B cell (primary cell): ENCODE results near the gene CAMK1D. TPM values are rescaled to one million over a fixed set of nuclear protein-coding genes. Genes with fewer than 3 reads are reported as not detected.
A peak's percentile ranks its signal among the peaks of the same experiment; 100 is the strongest.
"Not testable (repeated sequence)": the region's sequence is repeated elsewhere in the genome, so short reads cannot be mapped to it uniquely, and the experiment has no call there.

Experiments
- ATAC-seq: fragments of 200-7000 bp; cut with Tn5 transposase; one replicate; pipeline ENCODE4 v1.10.0; 2021; ENCODE audit warnings: low read depth, mild to moderate bottlenecking, moderate number of reproducible peaks, moderate library complexity
- CTCF ChIA-PET: fragments of 350-600 bp; sonication (Branson Sonifier 250); formaldehyde crosslinking; loops from one replicate; lab custom pipeline; 2021; ENCODE audit warnings: antibody characterized with exemption, inconsistent platforms; lab: Charles Lee
- POLR2A ChIA-PET: fragments of 350-600 bp; sonication (Branson Sonifier 250); formaldehyde crosslinking; loops from one replicate; lab custom pipeline; 2021; ENCODE audit warnings: antibody characterized with exemption; lab: Charles Lee
- DNase-seq: peaks from one replicate; pipeline ENCODE4 v3.0.0; 2013
- H2AFZ ChIP-seq: 2 replicates; pipeline ENCODE4 v1.6.1; 2012; ENCODE audit warnings: mild to moderate bottlenecking, low read depth, low read length; ENCODE audit not compliant: insufficient read depth, poor library complexity, severe bottlenecking
- H3K27ac ChIP-seq, 2 donors: 1 replicate in 1 of 2; 2 replicates in 1 of 2; pipeline ENCODE4 v1.5.1; 2012 to 2013; ENCODE audit warnings: low read length in 2 of 2, mild to moderate bottlenecking in 2 of 2, moderate library complexity in 1 of 2
- H3K27me3 ChIP-seq, 4 experiments: fragments of 200-600 bp in 1 of 4; sonication (generic) in 1 of 4; replicated peaks in 1 of 4; 1 replicate in 2 of 4; 2 replicates in 2 of 4; pipeline versions ENCODE4 v1.6.1 to v1.7.0; 2013 to 2016; ENCODE audit warnings: low read length in 3 of 4, mild to moderate bottlenecking in 2 of 4, mixed read lengths in 1 of 4, moderate library complexity in 1 of 4; ENCODE audit not compliant: insufficient read depth in 4 of 4, control insufficient read depth in 3 of 4; ENCODE audit errors: control extremely low read depth in 1 of 4
- H3K36me3 ChIP-seq, 2 experiments: replicated peaks in 1 of 2; 1 replicate in 1 of 2; 2 replicates in 1 of 2; pipeline versions ENCODE4 v1.6.1 to v1.7.1; 2013; ENCODE audit warnings: low read length in 1 of 2; ENCODE audit not compliant: insufficient read depth in 2 of 2, control insufficient read depth in 1 of 2; ENCODE audit errors: control extremely low read depth in 1 of 2, extremely low read depth in 1 of 2
- H3K4me1 ChIP-seq, 2 donors: fragments of 200-600 bp in 1 of 2; sonication (generic) in 1 of 2; 1 replicate in 1 of 2; 2 replicates in 1 of 2; pipeline versions ENCODE4 v1.5.1 to v1.6.1; 2013 to 2017; ENCODE audit warnings: low read length in 2 of 2; ENCODE audit not compliant: control insufficient read depth in 2 of 2, insufficient read depth in 2 of 2
- H3K4me2 ChIP-seq: replicated peaks from 2 replicates; pipeline ENCODE3; 2012; ENCODE audit warnings: mild to moderate bottlenecking, low read depth, low read length; ENCODE audit not compliant: poor library complexity, severe bottlenecking
- H3K4me3 ChIP-seq, 5 experiments: fragments of 200-600 bp in 1 of 5; sonication (generic) in 1 of 5; 1 replicate in 3 of 5; 2 replicates in 2 of 5; pipeline versions ENCODE4 v1.5.1 to v1.7.0; 2011 to 2016; ENCODE audit warnings: low read length in 4 of 5, mild to moderate bottlenecking in 4 of 5, low read depth in 2 of 5, control low read depth in 1 of 5, moderate library complexity in 1 of 5; ENCODE audit not compliant: insufficient read depth in 1 of 5; ENCODE audit errors: control extremely low read depth in 1 of 5, extremely low read depth in 1 of 5
- H3K79me2 ChIP-seq: fragments of 200-600 bp; sonication (generic); one replicate; pipeline ENCODE4 v1.6.0; 2016; ENCODE audit warnings: low read length; ENCODE audit not compliant: control insufficient read depth, insufficient read depth
- H3K9ac ChIP-seq: fragments of 200-600 bp; sonication (generic); 2 replicates; pipeline ENCODE4 v1.6.1; 2017; ENCODE audit warnings: mild to moderate bottlenecking, low read length, moderate library complexity
- H3K9me3 ChIP-seq, 3 donors: one replicate each; pipeline versions ENCODE4 v1.6.1 to v1.7.1; 2013; ENCODE audit warnings: low read length in 2 of 3; ENCODE audit not compliant: control insufficient read depth in 2 of 3, insufficient read depth in 1 of 3; ENCODE audit errors: control extremely low read depth in 1 of 3
- H4K20me1 ChIP-seq: 2 replicates; pipeline ENCODE4 v1.6.0; 2012; ENCODE audit warnings: mild to moderate bottlenecking, low read length; ENCODE audit not compliant: insufficient read depth, control insufficient read depth, poor library complexity, severe bottlenecking
- H3K27ac Mint-ChIP-seq: one replicate; pipeline ENCODE4 v1.8.0; 2021; ENCODE audit warnings: mixed read lengths
- H3K27me3 Mint-ChIP-seq: one replicate; pipeline ENCODE4 v1.8.0; 2021; ENCODE audit warnings: mixed read lengths
- H3K4me1 Mint-ChIP-seq: one replicate; pipeline ENCODE4 v1.8.0; 2021; ENCODE audit warnings: mixed read lengths
- H3K4me3 Mint-ChIP-seq: one replicate; pipeline ENCODE4 v1.8.0; 2021; ENCODE audit warnings: mixed read lengths
- H3K9me3 Mint-ChIP-seq: one replicate; pipeline ENCODE4 v1.8.0; 2022; ENCODE audit warnings: mixed read lengths; ENCODE audit not compliant: insufficient read depth
- CTCF ChIP-seq: fragments of 200-600 bp; IDR thresholded peaks from one replicate; pipeline ENCODE4 v1.8.0; 2022; ENCODE audit warnings: antibody characterized with exemption, mild to moderate bottlenecking
- EZH2 ChIP-seq: IDR thresholded peaks from 2 replicates; pipeline ENCODE4 v1.6.1; 2012; ENCODE audit warnings: borderline replicate concordance, low read depth, mild to moderate bottlenecking, moderate library complexity, low read length; ENCODE audit not compliant: insufficient read depth, poor library complexity, severe bottlenecking
- WGBS: methylation state at CpG from one replicate; pipeline ENCODE4 v1.1.5; 2013; ENCODE audit warnings: missing lambda C conversion rate; ENCODE audit not compliant: insufficient coverage; 5-methylcytosine and 5-hydroxymethylcytosine counted together
- intact Hi-C: fragments of 100-400 bp; cut with micrococcal nuclease; formaldehyde crosslinking; loops from one replicate; pipeline ENCODE4 v1.10.0; 2022
- polyA plus RNA-seq: library from polyadenylated mRNA; depleted of rRNA; stranded (reverse); fragments of >200 nt; gene quantifications from 2 replicates; pipeline ENCODE4 v1.2.3, GENCODE V29; 2012
- total RNA-seq, 2 donors: library from RNA; stranded (reverse); fragments of 120-200 nt in 1 of 2; gene quantifications; 1 replicate in 1 of 2; 2 replicates in 1 of 2; pipeline versions ENCODE4 v1.2.3 to v1.2.4, GENCODE V29; 2013 to 2022

Gene CAMK1D
- total and polyA plus RNA-seq, 2 donors (not counting 1 experiment from before 2014, with no cell fraction given) = 34.1 to 69.7 TPM

GRCh38 chr10:12711350-12711708 is 362.0 kb downstream of the CAMK1D start:
- DNase-seq (no peak), ATAC-seq (no peak)
- Histone ChIP-seq H3K27me3 (no peaks in the 10 kb centered on the region), H3K9me3 (no peaks in the 10 kb centered on the region), H3K79me2 (peaks cover 54% of the 10 kb centered on the region), H2AFZ (no peak overlapping the region), H3K27ac (no peak overlapping the region), H3K36me3 (peaks cover 0 to 10% of the 10 kb centered on the region in 2 experiments), H3K4me1 (peaks cover 0 to 3% of the 10 kb centered on the region in 2 donors), H3K4me2 (no peak overlapping the region), H4K20me1 (peaks cover 52% of the 10 kb centered on the region), H3K4me3 (no peak overlapping the region), H3K9ac (no peak overlapping the region)
- Mint-ChIP-seq H3K4me1 (peaks cover 16% of the 10 kb centered on the region), H3K27ac (no peak overlapping the region), H3K4me3 (no peak overlapping the region), H3K9me3 (no peaks in the 10 kb centered on the region), H3K27me3 (no peaks in the 10 kb centered on the region)
- ChIA-PET POLR2A (no interaction called here), CTCF (interaction anchor here (0.7 to 8.2 kb wide), 23 partner anchors 8 to 731 kb away, joined by 3 to 122 read pairs (median 4); no protein-coding TSS in a partner anchor)
- WGBS = 100% methylated on average over 4 of the region's 6 CpGs
- TF ChIP-seq CTCF (peak; percentile 57), EZH2 (no peak)
- intact Hi-C loops = loop anchor here (1.0 kb wide), 4 partner anchors 388 to 516 kb away; partner anchors contain the start of gene NUDT5

- intact Hi-C loops = no loop called here
- no peak overlapping the region for H3K9ac ChIP-seq
- peaks cover 53% of the 10 kb centered on the region for H4K20me1 ChIP-seq
- CTCF ChIA-PET = interaction anchor here (0.8 to 8.2 kb wide), 17 partner anchors 9 to 732 kb away, joined by 3 to 122 read pairs (median 5); partner anchors contain the start of genes CDC123 and NUDT5
- H3K4me2 ChIP-seq = no peak overlapping the region
- no peak for DNase-seq
- no peak for ATAC-seq
- no peaks in the 10 kb centered on the region for H3K9me3 ChIP-seq
- peaks cover 8% of the 10 kb centered on the region for H3K4me1 Mint-ChIP-seq
- H3K27me3 Mint-ChIP-seq = no peaks in the 10 kb centered on the region
- POLR2A ChIA-PET = no interaction called here
- H3K27ac ChIP-seq = no peak overlapping the region
- no peak overlapping the region for H2AFZ ChIP-seq
- peaks cover 0 to 3% of the 10 kb centered on the region in 2 donors for H3K4me1 ChIP-seq
- no peak overlapping the region for H3K4me3 Mint-ChIP-seq
- H3K36me3 ChIP-seq = peaks cover 0 to 11% of the 10 kb centered on the region in 2 experiments
- 85% methylated on average over 2 of the region's 11 CpGs for WGBS
- peaks cover 65% of the 10 kb centered on the region for H3K79me2 ChIP-seq
- no peaks in the 10 kb centered on the region for H3K27me3 ChIP-seq
- no peak for TF ChIP-seq EZH2
- H3K27ac Mint-ChIP-seq = no peak overlapping the region
- H3K9me3 Mint-ChIP-seq = no peaks in the 10 kb centered on the region
- no peak overlapping the region for H3K4me3 ChIP-seq
Measured at GRCh38 chr10:12712293-12712983, 363.1 kb downstream of the CAMK1D start.

- H3K27me3 Mint-ChIP-seq, intact Hi-C loops, H3K4me3 Mint-ChIP-seq, H3K4me1 Mint-ChIP-seq, H3K4me1 ChIP-seq, H3K27me3 ChIP-seq, H3K4me3 ChIP-seq, H3K27ac Mint-ChIP-seq, H3K9me3 ChIP-seq, H3K27ac ChIP-seq, H3K9ac ChIP-seq, H3K9me3 Mint-ChIP-seq, POLR2A ChIA-PET, H3K4me2 ChIP-seq, ATAC-seq, DNase-seq, H2AFZ ChIP-seq: not testable (repeated sequence)
- Histone ChIP-seq H3K79me2 (peaks cover 70% of the 10 kb centered on the region), H4K20me1 (peaks cover 53% of the 10 kb centered on the region), H3K36me3 (peaks cover 0 to 11% of the 10 kb centered on the region in 2 experiments)
- CTCF ChIA-PET = interaction anchor here (1.0 to 8.2 kb wide), 6 partner anchors 10 to 517 kb away, joined by 3 to 122 read pairs (median 5); partner anchors contain the start of genes CDC123 and NUDT5
- 97% methylated on average over 5 of the region's 6 CpGs for WGBS
Measured at GRCh38 chr10:12712984-12713316, 363.6 kb downstream of the CAMK1D start.
